HT-29 (cell line): Measurements from ENCODE around the gene IL18RAP. TPM values are rescaled to one million over a fixed set of nuclear protein-coding genes. Genes with fewer than 3 reads are reported as not detected.

Experiments
- DNase-seq: peaks from one replicate; pipeline ENCODE4 v3.0.0-alpha.2; 2015; ENCODE audit warnings: low spot score
- total RNA-seq: library from RNA; depleted of rRNA; stranded (reverse); fragments of >200 nt; shearing (Covaris generic); gene quantifications from 2 replicates; pipeline ENCODE4 v1.2.3, GENCODE V29; 2014; rRNA removed

IL18RAP gene
- total RNA-seq = not detected in 2 replicates

GRCh38 chr2:102422910-102423309 is at the start of gene IL18RAP:
TSS of gene IL18RAP (plus strand) at chr2:102423160. CDS start at chr2:102423278, 118 bp downstream.
- no peak for DNase-seq

DNA sequence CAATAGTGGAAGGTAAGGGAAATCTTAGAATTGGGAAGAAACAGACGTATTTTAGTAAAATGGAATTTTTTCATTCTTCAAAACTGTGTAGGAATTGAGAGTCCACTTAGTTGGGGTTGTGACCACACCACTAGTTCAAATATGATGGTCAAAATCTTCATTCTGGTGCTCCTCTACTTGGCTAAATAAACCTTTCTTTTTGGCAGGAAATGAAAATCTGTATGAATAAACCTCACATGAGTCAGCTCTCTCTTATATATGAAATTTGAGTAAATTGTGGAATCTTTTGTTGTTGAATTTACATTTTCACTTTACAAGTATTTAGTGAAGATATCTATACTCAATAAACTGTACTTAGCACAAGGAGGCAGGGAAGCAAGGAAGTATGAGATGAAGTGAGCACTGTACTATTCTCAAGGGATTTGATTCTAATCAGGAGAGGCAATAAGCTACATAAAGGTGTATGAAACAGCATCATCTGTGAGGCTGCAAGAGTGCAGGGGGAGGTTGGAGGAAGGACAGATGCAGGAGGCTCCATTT is 46.8 kb upstream of the IL18RAP start:
- DNase-seq = no peak

DNA sequence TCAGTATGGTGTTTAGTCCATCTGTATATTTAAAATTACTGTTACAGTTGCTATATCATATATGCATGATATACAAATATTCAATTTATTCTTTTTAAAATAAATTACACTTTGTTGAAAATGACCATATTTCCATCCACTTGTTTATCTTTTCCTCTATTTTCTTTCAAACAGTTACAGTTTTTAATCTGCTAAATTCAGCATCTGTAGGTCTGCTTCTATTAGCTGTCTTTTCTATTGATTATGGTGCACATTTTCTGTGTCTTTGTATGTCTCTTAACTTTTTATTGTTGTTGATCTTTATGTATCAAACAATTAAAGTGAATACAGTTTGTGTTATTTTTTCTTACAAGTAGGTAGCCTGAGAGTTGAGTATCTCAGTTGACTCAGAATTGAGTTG is 39.2 kb upstream of the IL18RAP start:
- no peak for DNase-seq

DNA sequence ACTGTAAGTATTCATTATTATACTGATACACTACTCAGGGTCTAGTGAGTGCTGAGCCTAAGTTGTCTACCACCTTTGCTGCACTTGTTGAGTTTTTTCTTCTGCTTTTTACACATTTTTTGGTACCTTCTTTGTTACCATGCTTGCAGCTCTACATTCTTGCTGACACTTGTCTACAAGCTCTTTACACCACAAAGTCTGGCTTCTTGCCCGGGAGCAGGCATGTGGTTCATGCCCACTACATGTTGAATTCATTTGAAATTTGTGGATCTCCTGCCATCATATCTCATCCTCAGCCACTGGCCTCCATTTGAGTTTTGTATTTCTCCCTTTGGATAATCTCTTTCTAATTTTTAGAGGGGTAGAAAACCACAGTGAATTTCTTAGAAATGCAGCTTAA is 37.4 kb upstream of the IL18RAP start:
- DNase-seq = no peak

DNA sequence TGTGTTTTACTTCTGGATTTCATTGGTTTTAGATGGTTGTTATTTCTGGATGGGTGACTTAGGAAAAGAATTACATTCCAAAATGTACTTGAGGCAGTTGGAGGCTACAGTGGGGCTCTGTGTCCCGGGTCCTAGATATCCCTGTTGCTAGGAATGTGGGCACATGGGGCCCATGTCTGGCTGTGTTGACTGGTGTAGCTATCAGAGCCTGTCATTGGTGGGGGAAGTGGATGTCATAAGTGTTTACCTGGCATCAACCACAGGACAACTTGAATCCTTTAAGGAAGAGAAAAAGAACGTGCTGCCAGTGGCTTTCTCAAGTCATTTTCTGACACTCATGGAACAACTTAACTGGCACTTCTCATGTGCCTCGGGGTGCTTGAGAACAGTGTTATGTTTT is 37.0 kb upstream of the IL18RAP start:
- DNase-seq = no peak

GRCh38 chr2:102386867-102387541 is 36.0 kb upstream of the IL18RAP start:
- DNase-seq = no peak

DNA sequence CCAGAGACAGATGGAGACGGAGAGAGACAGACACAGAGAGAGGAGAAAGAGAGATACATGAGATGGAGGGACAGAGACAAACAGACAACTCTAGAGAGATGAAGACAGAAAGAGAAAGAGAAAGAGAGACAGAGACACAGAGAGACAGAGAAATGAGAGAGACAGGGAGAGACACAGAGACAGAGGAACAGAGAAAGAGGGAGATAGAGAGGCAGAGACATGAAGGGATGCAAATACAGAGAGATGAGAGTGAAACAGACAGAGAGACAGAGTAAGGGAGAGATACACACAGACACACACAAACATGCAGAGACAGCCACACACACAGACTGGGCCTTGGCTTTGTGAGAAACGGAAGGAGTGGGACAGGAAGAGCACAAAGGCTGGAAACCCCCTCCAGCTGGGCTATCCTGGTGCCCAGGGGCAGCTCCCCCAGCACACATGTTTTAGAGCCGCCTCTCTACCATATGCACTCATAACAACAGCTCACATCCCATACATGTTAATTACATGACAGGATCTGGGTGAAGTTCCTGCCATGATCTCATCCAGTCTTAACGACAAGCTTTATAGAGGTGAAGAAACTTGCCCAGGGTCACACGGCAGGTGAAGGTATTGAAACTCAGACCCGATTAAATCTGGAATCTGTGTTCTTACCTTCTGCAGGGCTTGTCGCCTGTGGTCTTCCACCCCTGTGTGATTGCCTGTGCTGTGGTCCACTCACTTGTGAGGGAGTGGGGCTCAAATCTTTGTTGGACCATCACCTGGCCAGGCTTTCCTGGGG is 35.0 kb upstream of the IL18RAP start:
- no peak for DNase-seq

- DNase-seq = peak; percentile 34
Measured at GRCh38 chr2:102391565-102391964, 31.4 kb upstream of the IL18RAP start.

GRCh38 chr2:102392096-102392495 is 30.9 kb upstream of the IL18RAP start:
- DNase-seq = no peak

DNA sequence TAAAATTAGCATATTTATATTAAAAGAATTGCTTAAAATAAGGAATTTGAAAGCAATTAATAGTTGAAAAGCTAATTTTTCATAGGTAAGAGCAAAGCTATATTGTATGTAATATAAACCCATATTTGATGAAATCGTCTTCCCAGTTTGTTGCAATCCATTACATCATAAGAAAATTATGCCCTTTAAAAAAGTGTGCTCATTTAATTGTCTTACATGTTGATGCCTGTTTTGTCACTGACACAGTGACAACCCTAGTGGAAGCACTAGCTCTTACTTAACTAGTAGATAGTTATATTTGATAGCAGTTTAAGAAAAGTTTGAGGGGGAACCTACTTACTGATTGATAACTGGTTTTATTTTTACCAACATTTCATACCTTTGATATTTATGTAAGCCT is 30.0 kb upstream of the IL18RAP start:
- DNase-seq = no peak

- no peak for DNase-seq
Measured at GRCh38 chr2:102396012-102396411, 26.9 kb upstream of the IL18RAP start.

- no peak for DNase-seq
Measured at GRCh38 chr2:102397209-102397608, 25.8 kb upstream of the IL18RAP start.

GRCh38 chr2:102399499-102400141 is 23.3 kb upstream of the IL18RAP start:
- DNase-seq = peak; percentile 13

DNA sequence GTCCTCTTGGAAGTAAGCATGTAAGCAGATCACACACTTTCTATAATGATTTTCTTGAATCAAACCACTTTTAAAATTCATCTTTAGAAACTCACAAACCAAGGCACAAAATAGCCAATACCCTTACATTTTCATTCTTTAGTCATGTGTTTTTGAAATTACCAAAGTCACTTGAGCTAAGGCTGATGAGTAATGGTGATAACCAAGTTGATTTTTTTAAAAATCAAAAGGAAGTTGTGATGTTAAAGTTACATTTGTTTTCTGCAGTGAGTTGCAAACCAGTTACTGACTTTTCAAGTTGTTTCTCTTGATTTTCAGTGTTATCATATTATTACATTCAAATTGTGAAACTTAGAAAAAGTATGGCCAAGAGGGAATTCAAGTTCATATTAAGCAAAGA is 21.5 kb upstream of the IL18RAP start:
- no peak for DNase-seq

DNA sequence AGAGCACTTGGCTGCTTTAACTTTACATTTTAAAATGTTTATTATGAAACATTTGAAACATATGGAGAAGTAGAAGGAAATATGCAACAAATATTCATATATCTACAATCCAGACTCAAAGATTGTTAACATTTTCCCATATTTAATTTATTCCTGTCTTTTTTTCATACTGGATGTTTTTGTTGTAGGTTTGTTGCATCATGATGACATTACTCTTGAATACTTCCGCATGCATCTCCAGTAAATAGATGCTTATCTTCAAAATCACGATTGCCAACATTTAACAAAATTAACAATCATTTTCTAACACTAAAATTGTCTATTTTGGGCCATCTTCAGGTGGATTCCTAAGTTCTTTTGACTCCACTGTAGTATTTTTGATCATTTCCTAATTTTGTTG is 21.1 kb upstream of the IL18RAP start:
- no peak for DNase-seq

GRCh38 chr2:102410952-102411351 is 12.0 kb upstream of the IL18RAP start:
- DNase-seq = no peak

DNA sequence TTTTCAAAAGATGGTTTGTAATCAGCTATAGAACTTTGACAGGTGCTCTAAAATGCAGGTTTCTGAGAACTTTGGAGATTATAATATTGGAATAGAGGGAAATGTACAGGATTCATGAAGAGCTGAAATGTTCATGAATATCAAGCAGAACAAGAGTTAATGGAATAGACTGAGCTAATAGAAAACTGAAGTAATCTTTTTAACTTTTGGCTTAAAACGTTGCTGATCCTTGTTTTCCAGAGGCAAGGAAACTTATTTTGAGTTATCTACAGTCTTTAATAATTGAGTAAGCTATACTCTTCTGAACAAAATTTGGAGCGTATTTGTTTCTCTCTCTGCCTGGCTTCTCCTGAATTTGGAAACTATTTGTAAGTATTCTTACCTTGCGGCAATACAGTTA is 10.8 kb upstream of the IL18RAP start:
- DNase-seq = no peak

DNA sequence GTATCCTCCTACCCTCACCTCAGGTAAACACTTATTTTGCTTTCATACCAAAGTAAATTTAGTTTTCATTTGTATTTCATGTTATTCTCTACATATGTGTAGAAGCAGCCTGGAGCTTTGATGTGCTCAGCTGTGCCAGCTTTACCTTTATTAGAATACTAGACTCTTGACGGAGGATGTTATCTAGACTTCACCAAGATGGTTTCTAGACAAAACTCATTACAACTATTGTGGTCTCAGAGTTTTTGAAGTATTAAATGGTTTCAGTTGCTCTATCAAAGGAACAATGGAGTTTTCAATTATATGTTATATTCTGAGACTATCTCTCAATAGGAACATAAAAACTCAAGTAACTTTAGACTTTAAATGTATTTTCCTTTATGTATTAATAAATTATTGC is 5.0 kb upstream of the IL18RAP start:
- DNase-seq = no peak

- DNase-seq = no peak
Measured at GRCh38 chr2:102418421-102418961, 4.5 kb upstream of the IL18RAP start.

DNA sequence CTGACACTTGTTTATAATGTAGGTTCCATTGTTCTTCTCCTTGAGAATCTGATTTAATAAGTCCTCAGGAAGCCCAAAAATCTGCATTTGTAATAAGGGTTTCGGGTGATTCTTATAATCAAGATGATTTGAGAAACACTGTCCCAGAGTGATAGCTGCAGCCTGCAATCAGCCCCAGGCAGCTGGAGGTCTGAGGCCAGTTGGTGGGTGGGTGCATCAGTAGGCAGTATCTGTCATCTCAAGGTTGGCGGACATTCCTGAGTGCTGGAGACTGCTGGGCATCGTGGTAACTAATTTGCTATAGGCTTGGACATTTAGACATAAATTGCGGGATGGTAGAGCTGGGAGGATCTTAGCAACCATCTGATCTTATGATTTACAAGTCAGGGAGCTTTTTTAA is 2.7 kb upstream of the IL18RAP start:
- no peak for DNase-seq

DNA sequence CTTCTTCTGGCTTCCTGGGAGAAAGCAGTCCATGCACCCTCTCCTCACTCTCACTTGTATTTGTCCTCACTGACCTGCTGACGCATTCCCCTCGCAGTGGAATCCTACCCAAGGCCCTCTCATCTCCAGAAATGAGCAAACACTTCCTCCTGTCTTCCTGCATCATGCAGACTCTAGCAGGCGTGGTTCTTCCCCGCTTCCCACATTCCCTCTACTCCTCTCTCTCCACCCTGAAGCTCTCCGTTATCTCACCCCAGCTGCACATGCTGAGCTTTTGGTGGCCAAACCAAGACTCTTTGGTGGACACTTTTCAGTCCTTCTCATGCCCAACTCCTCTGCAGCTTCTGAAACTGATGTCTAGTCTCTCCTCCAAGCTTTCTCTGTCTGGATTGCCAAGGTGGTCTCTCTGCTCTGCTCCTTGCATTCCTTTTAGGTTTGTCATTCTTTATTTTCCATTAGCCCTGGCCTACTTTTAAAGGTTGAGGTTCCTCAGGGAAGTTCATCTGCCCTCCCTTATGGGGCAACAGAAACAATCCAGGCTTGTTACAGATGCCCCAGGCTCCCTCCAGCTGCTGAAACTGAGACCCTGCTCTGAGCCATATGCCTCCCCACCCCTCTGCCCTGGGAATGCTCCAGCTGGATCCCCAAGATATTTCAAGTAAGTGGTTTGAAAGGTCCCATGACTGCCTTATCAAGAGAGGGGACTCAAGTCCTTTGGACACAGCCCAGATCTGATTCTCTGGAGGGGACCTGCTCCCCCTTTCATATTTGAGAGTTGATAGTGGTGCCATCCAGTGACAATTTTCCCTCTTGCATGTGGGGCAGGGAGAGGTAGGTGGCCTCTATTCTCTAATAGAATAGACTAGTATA is 835 bp upstream of the IL18RAP start:
- DNase-seq = no peak
